Activated gamma-delta T cell treated with anti-CD3 and anti-CD28 coated beads, Interleukin-2, amount 50 U/mL, for 16 hours (primary cell): ENCODE measurements around the gene ERGIC3.

ENCODE experiments used
- DNase-seq: peaks from one replicate; pipeline ENCODE4 v3.0.0-alpha.2; 2020; ENCODE audit warnings: low read depth

The ERGIC3 gene

GRCh38 chr20:35598899-35599775 lies 57.3 kb downstream of the ERGIC3 start:
- no peak for DNase-seq

- DNase-seq: no peak
These were observed 57.9 kb downstream of the ERGIC3 start for GRCh38 chr20:35599776-35600120.

- DNase-seq: no peak
These were observed 58.5 kb downstream of the ERGIC3 start for GRCh38 chr20:35600176-35600992.

- DNase-seq: peak; percentile 58
These were observed 59.4 kb downstream of the ERGIC3 start for GRCh38 chr20:35600993-35601973.

GRCh38 chr20:35601990-35602389 lies 60.1 kb downstream of the ERGIC3 start:
- no peak for DNase-seq

- no peak for DNase-seq
These were observed 61.1 kb downstream of the ERGIC3 start for GRCh38 chr20:35602851-35603495.

GRCh38 chr20:35603695-35604448 lies 62.0 kb downstream of the ERGIC3 start:
- DNase-seq: no peak

- no peak for DNase-seq
These were observed 62.5 kb downstream of the ERGIC3 start for GRCh38 chr20:35604449-35604747.

- no peak for DNase-seq
These were observed 64.2 kb downstream of the ERGIC3 start for GRCh38 chr20:35606127-35606526.
